A549 treated with DMSO at 1 μM for 4 hours (cell line): ENCODE data around the gene GLRX5. TPM values are rescaled to one million over a fixed set of nuclear protein-coding genes. Genes with fewer than 3 reads are reported as not detected.

Experiments used
- total RNA-seq: library from RNA; stranded (reverse); fragments of 200-300 nt; extraction: Qiagen RNA extraction; gene quantifications from 5 replicates; pipeline ENCODE4 v1.2.3, GENCODE V29; 2022; ENCODE audit warnings: low read depth

Gene GLRX5
- total RNA-seq, result 55.3 to 80.4 TPM (median 74.6 TPM) in 5 replicates

GRCh38 chr14:95534299-95535225 lies at the start of gene GLRX5:
Gene GLRX5 (plus strand): TSS chr14:95535050. CDS start chr14:95535090, 40 bp downstream.

GRCh38 chr14:95516554-95517181 lies 18.2 kb upstream of the GLRX5 start, which contains the start of gene SYNE3:
Gene SYNE3 (minus strand): TSS chr14:95516650. CDS start chr14:95475821, 40,829 bp downstream.

Other genes with a start within 250 kb of the GLRX5 start
- gene CLMN, start 215.1 kb upstream of the GLRX5 start, total RNA-seq, result 4.3 to 6.2 TPM (median 5.8 TPM) in 5 replicates
- 0.17 to 0.45 TPM (median 0.26 TPM) in 5 replicates for gene SYNE3, start 18.4 kb upstream of the GLRX5 start, total RNA-seq
- not detected in 5 replicates for gene TCL1B, start 151.4 kb downstream of the GLRX5 start, total RNA-seq
- gene TCL1A, start 179.1 kb downstream of the GLRX5 start, total RNA-seq, result not detected in 5 replicates